Activated T-helper 1 cell treated with anti-CD3 and anti-CD28 coated beads, Interleukin-12 subunit alpha, Interleukin-12 subunit beta, Interleukin-2, Interleukin-4 antibody, amounts not matched to agents 30 ng/mL and 10 ng/mL and 1 ng/mL, durations not matched to agents 14 hours and 24 hours and 36 hours (primary cell): ENCODE data around the gene CST11. TPM values are rescaled to one million over a fixed set of nuclear protein-coding genes. Genes with fewer than 3 reads are reported as not detected.
"Not testable (repeated sequence)": the region's sequence is repeated elsewhere in the genome, so short reads cannot be mapped to it uniquely, and the experiment has no call there.

ENCODE experiments used
- DNase-seq: peaks from one replicate; pipeline ENCODE4 v3.0.0; 2021; ENCODE audit warnings: low spot score
- H3K27ac Mint-ChIP-seq: one replicate; pipeline ENCODE4 v1.8.0; 2021; ENCODE audit warnings: mild to moderate bottlenecking, mixed read lengths
- H3K27me3 Mint-ChIP-seq: one replicate; pipeline ENCODE4 v1.8.0; 2022; ENCODE audit warnings: mild to moderate bottlenecking, moderate library complexity, mixed read lengths; ENCODE audit not compliant: insufficient read depth
- H3K36me3 Mint-ChIP-seq: one replicate; pipeline ENCODE4 v1.8.0; 2021; ENCODE audit warnings: low read depth, mixed read lengths
- H3K4me1 Mint-ChIP-seq: one replicate; pipeline ENCODE4 v1.8.0; 2021; ENCODE audit warnings: low read depth, mixed read lengths
- H3K4me3 Mint-ChIP-seq: one replicate; pipeline ENCODE4 v1.8.0; 2021; ENCODE audit warnings: mild to moderate bottlenecking, moderate library complexity, mixed read lengths
- H3K9me3 Mint-ChIP-seq: one replicate; pipeline ENCODE4 v1.8.0; 2021; ENCODE audit warnings: mixed read lengths
- intact Hi-C: fragments of 100-400 bp; cut with micrococcal nuclease; formaldehyde crosslinking; loops from one replicate; pipeline ENCODE4 v1.15.1; 2024
- total RNA-seq: library from RNA; stranded (reverse); gene quantifications from 2 replicates; pipeline ENCODE4 v1.2.3, GENCODE V29; 2022

Gene CST11
- total RNA-seq, 1 donor from 2014 or later = not detected

GRCh38 chr20:23475395-23475794 is 22.7 kb upstream of the CST11 start:
- Mint-ChIP-seq H3K9me3 (no peaks in the 10 kb centered on the region), H3K4me3 (no peak overlapping the region), H3K4me1 (no peaks in the 10 kb centered on the region), H3K36me3 (no peaks in the 10 kb centered on the region), H3K27me3 (peaks cover 8% of the 10 kb centered on the region), H3K27ac (no peak overlapping the region)
- no peak for DNase-seq
- intact Hi-C loops = no loop called here

GRCh38 chr20:23473293-23473692 is 20.6 kb upstream of the CST11 start:
- intact Hi-C loops, H3K9me3 Mint-ChIP-seq: not testable (repeated sequence)

GRCh38 chr20:23472306-23472705 is 19.6 kb upstream of the CST11 start:
- H3K36me3 Mint-ChIP-seq, H3K4me3 Mint-ChIP-seq, DNase-seq, H3K4me1 Mint-ChIP-seq, intact Hi-C loops, H3K27ac Mint-ChIP-seq, H3K9me3 Mint-ChIP-seq: not testable (repeated sequence)
- peaks cover 10% of the 10 kb centered on the region for H3K27me3 Mint-ChIP-seq

More at GRCh38 chr20:23473293-23473692, 20.6 kb upstream of the CST11 start:
- H3K4me3 Mint-ChIP-seq, H3K27ac Mint-ChIP-seq, DNase-seq, H3K4me1 Mint-ChIP-seq, H3K36me3 Mint-ChIP-seq: not testable (repeated sequence)
- peaks cover 10% of the 10 kb centered on the region for H3K27me3 Mint-ChIP-seq

GRCh38 chr20:23466961-23467360 is 14.3 kb upstream of the CST11 start:
- H3K27ac Mint-ChIP-seq, H3K27me3 Mint-ChIP-seq, intact Hi-C loops, H3K36me3 Mint-ChIP-seq, H3K4me1 Mint-ChIP-seq, H3K4me3 Mint-ChIP-seq, DNase-seq: not testable (repeated sequence)
- peaks cover 22% of the 10 kb centered on the region for H3K9me3 Mint-ChIP-seq

GRCh38 chr20:23461180-23461579 is 8.5 kb upstream of the CST11 start:
- H3K4me3 Mint-ChIP-seq = no peak overlapping the region
- peaks cover 9% of the 10 kb centered on the region for H3K27me3 Mint-ChIP-seq
- no peaks in the 10 kb centered on the region for H3K36me3 Mint-ChIP-seq
- intact Hi-C loops = no loop called here
- peaks cover 7% of the 10 kb centered on the region for H3K4me1 Mint-ChIP-seq
- no peak for DNase-seq
- H3K27ac Mint-ChIP-seq = no peak overlapping the region
- peaks cover 9% of the 10 kb centered on the region for H3K9me3 Mint-ChIP-seq

- intact Hi-C loops = no loop called here
- no peak overlapping the region for H3K27ac Mint-ChIP-seq
- peaks cover 9% of the 10 kb centered on the region for H3K27me3 Mint-ChIP-seq
- H3K4me3 Mint-ChIP-seq = no peak overlapping the region
- peaks cover 4% of the 10 kb centered on the region for H3K9me3 Mint-ChIP-seq
- DNase-seq = no peak
- no peaks in the 10 kb centered on the region for H3K36me3 Mint-ChIP-seq
- peaks cover 15% of the 10 kb centered on the region for H3K4me1 Mint-ChIP-seq
Measured at GRCh38 chr20:23459461-23460150, 6.9 kb upstream of the CST11 start.

GRCh38 chr20:23456873-23457272 is 4.2 kb upstream of the CST11 start:
- intact Hi-C loops = no loop called here
- Mint-ChIP-seq H3K4me1 (peaks cover 15% of the 10 kb centered on the region), H3K36me3 (no peaks in the 10 kb centered on the region), H3K27me3 (peaks cover 7% of the 10 kb centered on the region), H3K27ac (no peak overlapping the region), H3K4me3 (no peak overlapping the region), H3K9me3 (no peaks in the 10 kb centered on the region)
- no peak for DNase-seq

GRCh38 chr20:23456409-23456808 is 3.7 kb upstream of the CST11 start:
- H3K4me1 Mint-ChIP-seq = peaks cover 15% of the 10 kb centered on the region

GRCh38 chr20:23455639-23456038 is 3.0 kb upstream of the CST11 start:
- Mint-ChIP-seq H3K9me3 (no peaks in the 10 kb centered on the region), H3K27me3 (peaks cover 3% of the 10 kb centered on the region), H3K27ac (no peak overlapping the region), H3K36me3 (no peaks in the 10 kb centered on the region), H3K4me1 (peaks cover 15% of the 10 kb centered on the region), H3K4me3 (no peak overlapping the region)
- intact Hi-C loops = no loop called here
- no peak for DNase-seq

More at GRCh38 chr20:23456409-23456808, 3.7 kb upstream of the CST11 start:
- no peak overlapping the region for H3K27ac Mint-ChIP-seq
- H3K27me3 Mint-ChIP-seq = peaks cover 4% of the 10 kb centered on the region
- H3K36me3 Mint-ChIP-seq = no peaks in the 10 kb centered on the region
- DNase-seq = no peak
- H3K9me3 Mint-ChIP-seq = no peaks in the 10 kb centered on the region
- intact Hi-C loops = no loop called here
- no peak overlapping the region for H3K4me3 Mint-ChIP-seq

- intact Hi-C loops = no loop called here
- Mint-ChIP-seq H3K36me3 (no peaks in the 10 kb centered on the region), H3K27ac (no peak overlapping the region), H3K27me3 (peaks cover 3% of the 10 kb centered on the region), H3K4me3 (no peak overlapping the region), H3K9me3 (no peaks in the 10 kb centered on the region), H3K4me1 (peaks cover 16% of the 10 kb centered on the region)
- DNase-seq = no peak
Measured at GRCh38 chr20:23454816-23455215, 2.1 kb upstream of the CST11 start.

- Mint-ChIP-seq H3K9me3 (no peaks in the 10 kb centered on the region), H3K36me3 (no peaks in the 10 kb centered on the region), H3K27ac (no peak overlapping the region), H3K4me1 (peaks cover 25% of the 10 kb centered on the region), H3K4me3 (no peak overlapping the region), H3K27me3 (peaks cover 3% of the 10 kb centered on the region)
- no peak for DNase-seq
- intact Hi-C loops = no loop called here
Measured at GRCh38 chr20:23453549-23454543, 1.2 kb upstream of the CST11 start.

GRCh38 chr20:23451956-23452487 is 654 bp downstream of the CST11 start:
- peaks cover 25% of the 10 kb centered on the region for H3K4me1 Mint-ChIP-seq
- H3K9me3 Mint-ChIP-seq = no peaks in the 10 kb centered on the region
- intact Hi-C loops = no loop called here
- no peaks in the 10 kb centered on the region for H3K36me3 Mint-ChIP-seq
- no peak overlapping the region for H3K27ac Mint-ChIP-seq
- no peaks in the 10 kb centered on the region for H3K27me3 Mint-ChIP-seq
- no peak overlapping the region for H3K4me3 Mint-ChIP-seq
- DNase-seq = no peak

GRCh38 chr20:23450877-23451276 is 1.8 kb downstream of the CST11 start:
- Mint-ChIP-seq H3K4me3 (no peak overlapping the region), H3K4me1 (peaks cover 14% of the 10 kb centered on the region), H3K36me3 (no peaks in the 10 kb centered on the region), H3K27ac (no peak overlapping the region), H3K9me3 (no peaks in the 10 kb centered on the region), H3K27me3 (no peaks in the 10 kb centered on the region)
- no peak for DNase-seq
- intact Hi-C loops = no loop called here
